ENCODE results near the gene AHCYL2.
"Not testable (repeated sequence)": the region's sequence is repeated elsewhere in the genome, so short reads cannot be mapped to it uniquely, and the experiment has no call there.

Gene AHCYL2

GRCh38 chr7:129208667-129209066, 16.2 kb upstream of the AHCYL2 start:
- no peak for DNase-seq

GRCh38 chr7:129209067-129209926, 15.5 kb upstream of the AHCYL2 start:
- no peak for DNase-seq

- peak in 45 of 51 donors; percentile 4 to 82 (median 50) for DNase-seq
Observed at GRCh38 chr7:129210256-129210988, 14.4 kb upstream of the AHCYL2 start.

GRCh38 chr7:129210989-129211312, 13.9 kb upstream of the AHCYL2 start:
- DNase-seq, result no peak

- no peak for DNase-seq
Observed at GRCh38 chr7:129212126-129212525, 12.7 kb upstream of the AHCYL2 start.

- no peak for DNase-seq
Observed at GRCh38 chr7:129212596-129212995, 12.2 kb upstream of the AHCYL2 start.

GRCh38 chr7:129213828-129214227, 11.0 kb upstream of the AHCYL2 start:
- peak in 5 of 51 donors; percentile 8 to 40 (median 16) for DNase-seq

GRCh38 chr7:129215691-129216090, 9.1 kb upstream of the AHCYL2 start:
- not testable (repeated sequence) for DNase-seq

- DNase-seq, result not testable (repeated sequence)
Observed at GRCh38 chr7:129216101-129216715, 8.6 kb upstream of the AHCYL2 start.

- DNase-seq, result not testable (repeated sequence)
Observed at GRCh38 chr7:129216821-129217416, 7.9 kb upstream of the AHCYL2 start.

GRCh38 chr7:129218514-129219062, 6.2 kb upstream of the AHCYL2 start:
- DNase-seq, result peak in 47 of 51 donors; percentile 6 to 88 (median 61)

- not testable (repeated sequence) for DNase-seq
Observed at GRCh38 chr7:129219166-129219565, 5.7 kb upstream of the AHCYL2 start.

- DNase-seq, result no peak
Observed at GRCh38 chr7:129222064-129222463, 2.8 kb upstream of the AHCYL2 start.

GRCh38 chr7:129225206-129225930, 538 bp downstream of the AHCYL2 start:
- DNase-seq, result peak in 36 of 51 donors; percentile 21 to 76 (median 52)

GRCh38 chr7:129225931-129226572, 1.2 kb downstream of the AHCYL2 start:
- peak in 1 of 51 donors; percentile 73 for DNase-seq

GRCh38 chr7:129227646-129228578, 3.1 kb downstream of the AHCYL2 start:
- no peak for DNase-seq

GRCh38 chr7:129228633-129229032, 3.8 kb downstream of the AHCYL2 start:
- DNase-seq, result no peak

- DNase-seq, result no peak
Observed at GRCh38 chr7:129231666-129232065, 6.8 kb downstream of the AHCYL2 start.

GRCh38 chr7:129238546-129238945, 13.7 kb downstream of the AHCYL2 start:
- DNase-seq, result no peak
